Epithelial cell of esophagus (primary cell): ENCODE results near the gene ENOX1.

ENCODE experiments used
- DNase-seq: peaks from one replicate; pipeline ENCODE4 v3.0.0; 2010; ENCODE audit warnings: low read depth
- H3K4me3 ChIP-seq: 2 replicates; pipeline ENCODE4 v1.5.1; 2011; ENCODE audit warnings: mild to moderate bottlenecking, low read length, control low read depth
- TF ChIP-seq, protein P1 (sequence below): IDR thresholded peaks from 2 replicates; pipeline ENCODE4 v1.5.1; 2011; ENCODE audit warnings: low read depth, mild to moderate bottlenecking, low read length, control low read depth, inconsistent platforms; ENCODE audit not compliant: insufficient read depth; ENCODE audit errors: missing control alignments

Gene ENOX1

DNA sequence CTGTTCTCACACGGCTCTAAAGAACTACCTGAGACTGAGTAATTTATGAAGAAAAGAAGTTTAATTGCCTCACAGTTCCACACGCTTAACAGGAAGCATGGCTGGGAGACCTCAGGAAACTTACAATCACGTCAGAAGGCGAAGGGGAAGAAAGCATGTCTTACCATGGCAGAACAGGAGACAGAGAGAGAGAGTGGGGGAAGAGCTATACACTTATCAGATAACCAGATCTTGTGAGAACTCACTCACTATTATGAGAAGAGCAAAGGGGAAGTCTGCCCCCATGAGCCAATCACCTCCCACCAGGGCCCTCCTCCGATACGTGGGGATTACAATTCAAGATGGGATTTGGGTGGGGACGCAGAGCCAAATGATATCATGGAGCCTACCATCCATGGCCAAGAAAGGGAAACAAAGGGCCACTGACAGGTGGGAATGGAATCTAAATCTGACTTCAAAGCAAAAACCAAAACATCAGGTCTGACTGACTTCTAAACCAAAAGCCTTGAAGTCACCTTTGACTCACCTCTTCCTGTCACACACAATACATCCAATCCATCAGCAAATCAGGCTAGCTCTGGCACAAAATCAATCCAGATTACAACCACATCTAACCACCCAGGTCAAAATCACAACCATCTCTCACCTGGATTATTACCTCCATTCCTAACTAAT lies 189.7 kb downstream of the ENOX1 start:
- no peak overlapping the region for H3K4me3 ChIP-seq
- TF ChIP-seq, protein P1, sequence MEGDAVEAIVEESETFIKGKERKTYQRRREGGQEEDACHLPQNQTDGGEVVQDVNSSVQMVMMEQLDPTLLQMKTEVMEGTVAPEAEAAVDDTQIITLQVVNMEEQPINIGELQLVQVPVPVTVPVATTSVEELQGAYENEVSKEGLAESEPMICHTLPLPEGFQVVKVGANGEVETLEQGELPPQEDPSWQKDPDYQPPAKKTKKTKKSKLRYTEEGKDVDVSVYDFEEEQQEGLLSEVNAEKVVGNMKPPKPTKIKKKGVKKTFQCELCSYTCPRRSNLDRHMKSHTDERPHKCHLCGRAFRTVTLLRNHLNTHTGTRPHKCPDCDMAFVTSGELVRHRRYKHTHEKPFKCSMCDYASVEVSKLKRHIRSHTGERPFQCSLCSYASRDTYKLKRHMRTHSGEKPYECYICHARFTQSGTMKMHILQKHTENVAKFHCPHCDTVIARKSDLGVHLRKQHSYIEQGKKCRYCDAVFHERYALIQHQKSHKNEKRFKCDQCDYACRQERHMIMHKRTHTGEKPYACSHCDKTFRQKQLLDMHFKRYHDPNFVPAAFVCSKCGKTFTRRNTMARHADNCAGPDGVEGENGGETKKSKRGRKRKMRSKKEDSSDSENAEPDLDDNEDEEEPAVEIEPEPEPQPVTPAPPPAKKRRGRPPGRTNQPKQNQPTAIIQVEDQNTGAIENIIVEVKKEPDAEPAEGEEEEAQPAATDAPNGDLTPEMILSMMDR, result no peak
- no peak for DNase-seq

DNA sequence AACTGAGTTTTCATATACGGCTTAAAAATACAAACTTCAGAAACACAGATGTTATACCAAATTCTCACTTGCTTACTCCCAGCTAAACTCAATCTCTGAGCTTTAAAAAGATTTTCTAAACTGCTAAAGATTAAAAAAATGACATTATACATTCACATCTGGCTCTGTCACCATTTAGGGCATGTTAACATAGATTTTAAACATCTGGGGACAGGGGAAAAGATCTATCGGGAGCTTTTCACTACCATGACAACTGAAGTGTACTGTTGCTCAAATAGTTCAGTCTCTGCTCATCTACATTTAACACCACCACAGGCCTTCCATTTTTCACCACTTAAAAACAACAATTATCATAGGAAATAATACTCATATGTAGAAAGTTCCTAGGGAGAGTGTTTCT lies 190.8 kb downstream of the ENOX1 start:
- DNase-seq, result no peak
- TF ChIP-seq, protein P1, result no peak
- no peak overlapping the region for H3K4me3 ChIP-seq

GRCh38 chr13:43587376-43587775 lies 199.4 kb downstream of the ENOX1 start:
- TF ChIP-seq, protein P1, result no peak
- DNase-seq, result no peak

DNA sequence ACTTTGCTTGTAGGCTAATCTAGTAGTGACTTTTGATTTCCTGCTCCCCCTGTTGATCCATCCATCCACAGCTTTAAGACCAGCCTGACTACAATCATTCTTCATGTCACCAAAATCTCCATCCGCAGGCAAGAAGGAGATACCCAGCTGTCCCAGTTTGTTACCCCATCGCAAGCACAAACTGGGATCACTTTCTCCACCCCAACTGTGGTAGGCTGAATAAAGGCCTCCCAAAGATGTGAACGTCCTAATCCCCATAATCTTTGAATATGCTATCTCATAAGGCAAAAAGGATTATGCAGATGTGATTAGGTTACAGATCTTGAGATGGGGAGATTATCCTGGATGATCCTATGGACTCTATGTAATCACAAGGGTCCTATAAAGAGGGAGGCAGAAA lies 202.0 kb downstream of the ENOX1 start:
- TF ChIP-seq, protein P1, result no peak
- DNase-seq, result no peak
- H3K4me3 ChIP-seq, result no peak overlapping the region

More at GRCh38 chr13:43587376-43587775, 199.4 kb downstream of the ENOX1 start:
- H3K4me3 ChIP-seq, result no peak overlapping the region

DNA sequence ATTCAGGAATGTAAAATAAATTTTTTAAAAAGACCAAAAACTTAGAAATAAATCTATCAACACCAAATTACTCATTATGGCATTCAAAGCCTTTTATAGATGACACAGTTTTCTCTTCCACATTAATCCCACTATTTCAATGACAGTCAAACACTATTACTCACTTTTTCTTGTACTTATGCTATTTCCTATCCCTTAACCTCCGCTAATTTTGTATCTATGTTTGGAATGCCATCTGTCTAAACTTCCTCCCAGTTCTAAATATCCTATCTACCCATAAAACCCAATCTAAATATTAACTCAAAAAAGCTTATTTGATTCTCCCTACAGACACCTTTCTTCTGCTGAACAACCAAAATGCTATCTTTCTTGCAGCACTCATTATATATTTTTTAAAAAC lies 203.5 kb downstream of the ENOX1 start:
- TF ChIP-seq, protein P1, result no peak
- H3K4me3 ChIP-seq, result no peak overlapping the region
- no peak for DNase-seq

DNA sequence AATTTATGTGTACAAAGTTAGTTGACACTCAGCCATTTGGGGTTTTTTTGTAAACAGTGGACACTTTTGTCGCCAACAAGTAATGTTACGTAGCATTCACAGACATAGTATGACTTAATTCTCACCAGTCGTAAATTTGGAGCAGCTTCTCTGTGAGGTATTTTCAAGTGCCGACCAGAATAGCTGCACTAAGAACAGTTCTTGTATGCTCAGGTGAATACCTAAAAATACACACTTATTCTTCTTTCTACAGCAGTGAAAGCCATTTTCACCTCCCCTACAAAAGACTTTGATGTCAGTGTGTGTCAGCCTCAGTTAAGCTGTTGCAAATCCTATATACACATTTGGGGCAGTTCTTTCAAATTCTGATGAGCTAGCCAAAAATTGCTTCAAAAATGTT lies 206.5 kb downstream of the ENOX1 start:
- no peak for DNase-seq
- TF ChIP-seq, protein P1, result no peak
- H3K4me3 ChIP-seq, result no peak overlapping the region

DNA sequence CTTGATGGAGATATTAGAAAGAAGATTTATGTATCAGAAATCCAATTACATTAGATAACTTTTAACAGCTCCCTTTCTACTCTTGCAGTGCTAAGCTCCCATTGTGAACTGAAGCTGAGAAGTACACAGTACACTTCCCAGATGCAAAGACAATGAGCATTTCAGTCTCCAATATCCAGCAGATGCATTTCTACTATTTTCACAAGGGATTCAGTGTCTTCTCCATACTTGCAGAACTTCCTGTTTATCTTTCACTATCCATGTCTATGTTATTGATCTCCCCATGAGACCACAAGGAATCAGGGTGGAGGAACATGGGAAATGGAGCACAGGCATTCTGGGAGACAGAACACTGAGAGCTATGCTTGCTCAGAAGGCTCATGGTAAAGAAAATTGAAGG lies 207.5 kb downstream of the ENOX1 start:
- TF ChIP-seq, protein P1, result no peak
- no peak overlapping the region for H3K4me3 ChIP-seq
- DNase-seq, result no peak
